Fibroblast of mammary gland (primary cell): Measurements from ENCODE around the gene KATNB1.

Experiments used
- DNase-seq: peaks from one replicate; pipeline ENCODE4 v3.0.0-alpha.2; 2010; ENCODE audit warnings: low read depth
- H3K4me3 ChIP-seq: 2 replicates; pipeline ENCODE4 v1.5.1; 2011; ENCODE audit warnings: low read depth, mild to moderate bottlenecking, low read length, moderate library complexity; ENCODE audit not compliant: control insufficient read depth
- TF ChIP-seq, protein P1 (sequence below): conservative IDR thresholded peaks from 2 replicates; pipeline ENCODE4 v1.5.1; 2011; ENCODE audit warnings: low read depth, low read length, inconsistent platforms; ENCODE audit not compliant: control insufficient read depth, insufficient read depth

KATNB1 gene

DNA sequence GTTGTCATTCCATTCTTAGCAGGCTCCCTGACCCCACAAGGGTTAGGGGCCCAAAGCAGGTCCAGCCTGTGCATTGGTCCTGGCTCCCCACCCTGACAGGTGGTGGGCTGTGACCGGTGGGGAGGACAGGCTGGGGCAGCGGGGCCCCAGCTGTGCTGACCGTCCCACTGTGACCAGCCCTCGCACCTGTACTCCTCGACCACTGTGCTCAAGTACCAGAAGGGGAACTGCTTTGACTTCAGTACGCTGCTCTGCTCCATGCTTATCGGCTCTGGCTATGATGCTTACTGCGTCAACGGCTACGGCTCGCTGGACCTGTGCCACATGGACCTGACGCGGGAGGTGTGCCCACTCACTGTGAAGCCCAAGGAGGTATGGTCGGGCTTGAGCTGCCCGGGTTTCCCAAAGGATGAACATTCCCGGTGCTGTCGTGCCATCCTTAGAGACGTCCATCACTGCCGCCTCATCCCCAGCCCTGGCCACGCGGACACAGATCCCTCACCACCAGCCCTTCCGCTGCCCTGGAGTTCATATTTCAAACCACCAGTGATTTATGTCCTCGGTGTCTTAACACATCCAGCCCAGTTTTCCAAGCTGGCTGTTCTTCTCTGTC, 33.7 kb upstream of the KATNB1 start:
- no peak for DNase-seq
- no peak overlapping the region for H3K4me3 ChIP-seq
- TF ChIP-seq, protein P1, sequence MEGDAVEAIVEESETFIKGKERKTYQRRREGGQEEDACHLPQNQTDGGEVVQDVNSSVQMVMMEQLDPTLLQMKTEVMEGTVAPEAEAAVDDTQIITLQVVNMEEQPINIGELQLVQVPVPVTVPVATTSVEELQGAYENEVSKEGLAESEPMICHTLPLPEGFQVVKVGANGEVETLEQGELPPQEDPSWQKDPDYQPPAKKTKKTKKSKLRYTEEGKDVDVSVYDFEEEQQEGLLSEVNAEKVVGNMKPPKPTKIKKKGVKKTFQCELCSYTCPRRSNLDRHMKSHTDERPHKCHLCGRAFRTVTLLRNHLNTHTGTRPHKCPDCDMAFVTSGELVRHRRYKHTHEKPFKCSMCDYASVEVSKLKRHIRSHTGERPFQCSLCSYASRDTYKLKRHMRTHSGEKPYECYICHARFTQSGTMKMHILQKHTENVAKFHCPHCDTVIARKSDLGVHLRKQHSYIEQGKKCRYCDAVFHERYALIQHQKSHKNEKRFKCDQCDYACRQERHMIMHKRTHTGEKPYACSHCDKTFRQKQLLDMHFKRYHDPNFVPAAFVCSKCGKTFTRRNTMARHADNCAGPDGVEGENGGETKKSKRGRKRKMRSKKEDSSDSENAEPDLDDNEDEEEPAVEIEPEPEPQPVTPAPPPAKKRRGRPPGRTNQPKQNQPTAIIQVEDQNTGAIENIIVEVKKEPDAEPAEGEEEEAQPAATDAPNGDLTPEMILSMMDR = no peak

DNA sequence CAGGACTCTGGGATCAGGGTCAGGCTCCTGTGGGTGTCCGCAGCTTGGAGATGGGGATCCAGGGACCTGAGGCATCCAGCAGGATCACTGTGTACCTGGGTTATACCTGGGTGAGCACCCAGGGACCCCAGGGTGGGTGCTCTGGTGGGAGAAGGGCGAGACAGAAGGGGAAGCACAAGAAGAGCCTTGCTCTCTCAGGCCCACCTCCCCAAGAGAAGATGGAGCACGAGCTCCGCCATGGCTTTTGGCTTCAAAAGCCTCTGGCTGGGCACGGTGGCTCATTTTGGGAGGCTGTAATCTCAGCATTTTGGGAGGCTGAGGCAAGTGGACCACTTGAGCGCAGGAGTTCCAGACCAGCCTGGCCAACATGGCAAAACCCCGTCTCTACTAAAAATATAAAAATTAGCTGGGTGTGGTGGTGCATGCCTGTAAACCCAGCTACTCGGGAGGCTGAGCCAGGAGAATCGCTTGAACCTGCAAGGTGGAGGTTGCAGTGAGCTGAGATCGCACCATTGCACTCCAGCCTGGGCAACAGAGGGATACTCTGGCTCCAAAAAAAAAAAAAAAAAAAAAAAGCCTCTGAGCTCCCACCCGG, 32.1 kb upstream of the KATNB1 start:
- no peak overlapping the region for H3K4me3 ChIP-seq
- DNase-seq = no peak
- TF ChIP-seq, protein P1 = no peak

DNA sequence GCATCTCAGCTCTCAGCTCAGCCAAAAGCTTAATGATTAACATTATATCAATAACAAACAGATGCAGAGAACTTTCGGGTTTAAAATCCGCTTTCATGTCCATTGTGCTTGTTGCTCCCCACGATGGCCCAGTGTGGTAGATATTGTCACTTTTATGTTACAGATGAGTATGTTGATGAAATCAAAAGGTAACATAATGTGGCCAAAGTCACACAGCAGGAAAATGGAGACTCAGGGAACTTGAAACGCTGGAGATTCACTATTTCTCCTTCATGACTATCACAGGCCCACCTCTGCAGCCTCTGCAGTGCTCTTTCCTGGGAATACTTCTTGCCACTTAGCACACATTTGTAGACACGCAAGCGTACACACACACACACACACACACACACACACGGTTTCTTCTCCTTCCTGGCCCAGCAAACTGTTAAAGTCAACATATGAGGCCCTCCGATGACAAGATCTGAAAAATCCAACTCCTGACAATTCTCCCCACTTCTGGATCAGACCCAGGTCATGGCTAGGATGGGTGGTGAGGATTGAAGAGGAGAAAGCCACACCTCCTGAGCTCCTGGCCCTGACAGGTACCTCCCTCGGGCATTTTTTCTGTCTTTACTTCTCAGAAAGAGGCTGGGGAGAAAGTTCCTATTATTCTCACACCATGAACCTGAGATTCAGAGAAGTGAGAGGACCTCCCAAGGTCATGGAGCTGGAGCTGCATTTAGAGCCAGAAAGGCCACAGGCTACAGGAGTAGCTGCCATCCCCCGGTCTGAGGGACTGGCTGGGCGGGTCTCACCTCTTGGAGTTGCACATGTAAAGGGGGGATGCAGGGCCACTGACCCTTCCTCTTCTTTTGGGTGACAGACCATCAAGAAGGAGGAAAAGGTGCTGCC, 31.3 kb upstream of the KATNB1 start:
- DNase-seq = no peak
- TF ChIP-seq, protein P1 = no peak
- H3K4me3 ChIP-seq = no peak overlapping the region

DNA sequence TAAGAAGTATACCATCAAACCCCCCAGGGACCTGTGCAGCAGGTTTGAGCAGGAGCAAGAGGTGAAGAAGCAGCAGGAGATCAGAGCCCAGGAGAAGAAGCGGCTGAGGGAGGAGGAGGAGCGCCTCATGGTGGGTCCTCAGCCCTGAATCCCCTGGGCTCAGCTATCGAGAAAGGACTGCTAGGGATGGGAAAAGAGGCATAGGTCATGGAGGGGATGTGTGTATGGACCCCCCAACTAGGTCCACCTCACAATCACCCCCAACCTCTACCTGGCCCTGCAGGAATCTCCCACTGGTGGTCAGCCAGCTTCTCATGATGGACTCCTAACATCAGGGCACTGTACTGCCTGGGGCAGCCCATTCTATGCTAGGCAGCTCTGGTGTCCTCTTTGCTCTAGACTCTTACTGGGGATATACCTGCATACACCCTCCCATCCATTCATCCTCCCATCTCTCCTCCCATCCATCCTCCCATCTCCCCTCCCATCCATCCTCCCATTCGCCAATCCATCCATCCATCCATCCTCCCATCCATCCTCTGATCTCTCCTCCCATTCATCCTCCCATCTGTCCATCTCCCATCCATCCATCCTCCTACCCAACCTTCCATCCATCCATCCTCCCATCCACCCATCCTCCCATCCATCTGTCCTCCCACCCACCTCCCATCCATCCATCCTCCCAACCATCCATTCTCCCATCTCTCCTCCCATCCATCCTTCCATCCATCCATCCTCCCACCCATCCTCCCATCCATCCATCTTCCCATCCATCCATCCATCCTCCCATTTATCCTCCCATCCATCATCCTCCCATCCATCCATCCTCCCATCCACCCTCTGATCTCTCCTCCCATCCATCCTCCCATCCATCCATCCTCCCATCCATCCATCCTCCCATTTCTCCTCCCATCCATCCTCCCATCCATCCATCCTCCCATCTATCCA, 30.4 kb upstream of the KATNB1 start:
- TF ChIP-seq, protein P1 = no peak
- H3K4me3 ChIP-seq = no peak overlapping the region
- no peak for DNase-seq

DNA sequence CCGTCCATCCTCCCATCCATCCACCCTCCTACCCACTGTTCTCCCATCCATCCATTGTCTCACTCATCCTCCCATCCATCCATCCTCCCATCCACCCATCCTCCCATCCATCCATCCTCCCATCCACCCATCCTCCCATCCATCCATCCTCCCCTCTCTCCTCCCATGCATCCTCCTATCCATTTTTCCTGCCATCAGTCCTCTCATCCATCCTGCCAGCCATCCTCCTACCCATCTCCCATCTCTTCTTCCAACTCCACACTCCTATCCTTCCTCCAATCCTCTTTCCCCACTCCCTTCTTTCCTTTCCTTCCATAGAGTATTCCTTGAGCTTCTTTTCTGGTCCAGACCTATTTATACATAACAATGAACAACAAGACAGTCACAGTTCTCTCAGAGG, 28.9 kb upstream of the KATNB1 start:
- TF ChIP-seq, protein P1 = no peak
- no peak for DNase-seq
- no peak overlapping the region for H3K4me3 ChIP-seq

DNA sequence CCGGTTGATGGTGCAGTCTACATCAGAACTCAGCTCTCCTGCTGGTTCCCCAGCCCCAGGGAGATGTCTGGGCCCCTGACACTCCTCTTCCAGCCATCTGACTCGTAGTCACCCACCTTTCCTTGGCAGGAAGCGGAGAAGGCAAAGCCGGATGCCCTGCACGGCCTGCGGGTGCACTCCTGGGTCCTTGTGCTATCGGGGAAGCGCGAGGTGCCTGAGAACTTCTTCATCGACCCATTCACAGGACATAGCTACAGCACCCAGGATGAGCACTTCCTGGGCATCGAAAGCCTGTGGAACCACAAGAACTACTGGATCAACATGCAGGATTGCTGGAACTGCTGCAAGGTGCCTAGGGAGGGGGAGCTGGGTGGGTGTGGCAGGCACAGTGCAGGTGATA, 28.2 kb upstream of the KATNB1 start:
- TF ChIP-seq, protein P1 = no peak
- no peak for DNase-seq
- no peak overlapping the region for H3K4me3 ChIP-seq
